ENCODE results near the gene DPP10.

DPP10 gene

DNA sequence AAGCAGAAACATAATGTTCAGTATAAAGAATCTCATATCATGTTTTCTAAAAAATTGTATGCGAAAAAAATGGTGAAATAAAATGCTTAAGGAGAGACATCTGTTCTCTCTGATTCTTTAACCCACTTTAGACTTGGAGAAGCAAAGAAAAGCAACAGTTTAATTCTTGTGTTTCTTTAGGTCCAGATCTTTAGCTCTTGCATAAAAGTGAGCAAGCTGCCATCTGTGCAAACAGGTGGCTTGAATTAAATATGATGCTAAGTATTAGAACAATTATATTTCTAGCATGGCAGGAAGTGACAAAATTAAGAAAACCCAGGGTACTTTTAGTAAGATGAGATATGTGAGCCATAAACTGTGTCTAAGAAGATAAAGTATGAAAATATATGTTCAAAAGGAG, 1038.3 kb downstream of the DPP10 start:
- no peak for TF ChIP-seq CTCF (conservative IDR thresholded peaks at IDR 0.05)
- no peak overlapping the region for H3K27ac ChIP-seq

GRCh38 chr2:115481842-115482241, 1039.4 kb downstream of the DPP10 start:
- TF ChIP-seq CTCF (conservative IDR thresholded peaks at IDR 0.05), result no peak
- H3K27ac ChIP-seq, result no peak overlapping the region

DNA sequence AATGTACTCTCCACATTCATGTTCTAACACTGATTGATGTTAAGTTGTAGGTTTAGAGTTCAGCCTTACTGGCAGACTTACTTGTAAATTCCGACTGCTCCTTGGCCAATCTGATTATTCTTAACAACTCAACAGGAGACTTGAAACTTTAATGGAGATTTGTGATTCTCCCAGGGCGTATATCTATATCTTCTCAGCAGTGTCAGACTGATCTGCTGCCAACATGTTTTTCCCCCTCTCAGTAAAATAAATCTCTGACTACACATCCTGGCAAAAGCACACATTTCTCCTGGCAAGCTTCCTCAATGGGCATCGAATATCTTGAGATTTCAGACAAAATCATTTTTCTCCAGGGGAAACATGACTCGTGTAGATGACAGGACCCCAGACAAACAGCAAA, 1041.2 kb downstream of the DPP10 start:
- no peak for TF ChIP-seq CTCF (conservative IDR thresholded peaks at IDR 0.05)
- no peak overlapping the region for H3K27ac ChIP-seq

DNA sequence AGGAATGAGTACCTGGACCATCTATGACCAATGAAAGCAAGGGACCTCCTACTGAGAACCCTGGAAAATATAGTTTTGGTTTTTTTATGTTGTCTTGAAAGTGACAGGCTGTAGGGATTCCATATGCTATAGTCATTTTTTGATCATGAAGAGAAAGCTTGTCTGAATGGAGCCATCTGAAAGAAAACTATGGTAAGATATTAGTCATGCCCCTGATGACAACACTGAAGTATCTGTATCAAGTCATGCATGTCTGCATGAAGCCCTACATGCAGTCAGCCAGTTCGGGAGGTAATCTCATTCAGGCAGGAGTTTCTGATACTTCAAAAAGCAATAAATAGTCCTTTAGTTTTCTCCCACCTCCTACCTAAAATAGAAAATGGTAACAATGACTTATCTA, 1042.0 kb downstream of the DPP10 start:
- H3K27ac ChIP-seq, result no peak overlapping the region
- TF ChIP-seq CTCF (conservative IDR thresholded peaks at IDR 0.05), result no peak

DNA sequence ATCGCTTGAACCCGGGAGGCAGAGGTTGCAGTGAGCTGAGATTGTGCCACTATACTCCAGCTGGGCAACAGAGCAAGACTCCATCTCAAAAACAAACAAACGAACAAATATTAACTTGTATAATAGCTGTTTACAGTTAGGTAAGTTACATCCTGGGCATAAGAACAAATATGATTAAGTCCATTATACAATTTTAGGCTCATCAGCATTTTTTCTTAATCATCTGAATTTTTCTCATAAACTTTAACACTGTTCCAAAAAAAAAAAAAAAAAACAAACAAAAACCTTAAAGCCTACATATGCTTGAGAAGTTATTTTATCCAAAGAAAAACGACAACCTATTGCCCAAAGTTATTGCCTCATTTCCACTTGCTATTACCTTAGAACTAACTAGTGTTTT, 1042.5 kb downstream of the DPP10 start:
- no peak overlapping the region for H3K27ac ChIP-seq
- no peak for TF ChIP-seq CTCF (conservative IDR thresholded peaks at IDR 0.05)

DNA sequence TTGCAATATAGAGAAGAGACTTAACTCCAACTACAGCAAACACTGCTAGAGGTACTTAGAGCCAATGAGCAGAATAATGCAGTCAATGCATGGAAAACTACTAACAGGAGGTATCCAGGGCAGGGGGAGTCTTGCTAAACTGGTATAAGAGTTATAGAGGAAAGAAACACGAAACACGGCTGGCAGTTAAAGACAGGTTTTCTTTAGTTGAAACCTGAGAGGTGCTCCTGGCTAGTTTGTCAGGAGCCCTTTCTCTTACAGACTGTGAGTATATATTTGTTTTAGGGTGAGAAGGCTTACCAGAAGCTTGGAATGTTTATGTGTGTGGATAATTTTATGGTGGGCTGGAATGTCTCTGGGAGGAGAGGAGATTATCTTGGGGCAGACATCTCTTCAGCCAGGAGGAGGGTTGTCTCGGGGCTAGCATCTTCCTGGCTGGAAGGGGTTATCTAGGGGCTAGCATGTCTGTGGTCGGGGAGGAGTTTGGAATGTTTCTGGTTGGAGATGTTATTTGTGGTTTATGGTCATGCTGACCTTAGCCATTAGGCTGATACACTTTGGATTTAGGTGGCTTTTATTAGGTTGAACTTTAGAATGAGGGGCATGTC, 1048.8 kb downstream of the DPP10 start:
- no peak for TF ChIP-seq CTCF (conservative IDR thresholded peaks at IDR 0.05)
- no peak overlapping the region for H3K27ac ChIP-seq

- no peak overlapping the region for H3K27ac ChIP-seq
- TF ChIP-seq CTCF (conservative IDR thresholded peaks at IDR 0.05), result no peak
These were observed 1062.9 kb downstream of the DPP10 start for GRCh38 chr2:115505331-115505730.
